GM21526 (cell line): ENCODE data around the gene FHIT.
"Not testable (repeated sequence)": the region's sequence is repeated elsewhere in the genome, so short reads cannot be mapped to it uniquely, and the experiment has no call there.

Experiments used
- ATAC-seq: cut with Tn5 transposase; IDR thresholded peaks from one replicate; pipeline ENCODE4 v1.9.1; 2021; ENCODE audit warnings: moderate library complexity; ENCODE audit not compliant: unreplicated experiment, low FRiP score

The FHIT gene

DNA sequence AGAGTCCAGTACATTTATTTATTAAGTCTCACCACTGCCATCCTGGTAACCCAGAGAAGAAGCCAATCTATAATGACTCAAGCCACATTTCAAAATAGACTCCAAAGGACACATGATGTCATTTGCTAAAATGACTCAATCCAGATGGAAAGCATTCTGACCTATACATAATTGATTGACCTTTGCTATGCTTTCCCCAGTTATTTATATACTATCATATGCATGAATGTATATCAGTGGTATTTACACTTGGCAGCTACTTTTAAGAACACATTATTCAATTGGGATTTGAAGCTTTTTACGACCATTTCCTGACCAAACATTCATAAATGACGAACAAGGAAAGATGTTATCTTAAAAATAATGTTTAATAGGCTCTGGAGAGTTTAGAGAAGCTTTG is 297.2 kb downstream of the FHIT start:
- ATAC-seq = no peak

DNA sequence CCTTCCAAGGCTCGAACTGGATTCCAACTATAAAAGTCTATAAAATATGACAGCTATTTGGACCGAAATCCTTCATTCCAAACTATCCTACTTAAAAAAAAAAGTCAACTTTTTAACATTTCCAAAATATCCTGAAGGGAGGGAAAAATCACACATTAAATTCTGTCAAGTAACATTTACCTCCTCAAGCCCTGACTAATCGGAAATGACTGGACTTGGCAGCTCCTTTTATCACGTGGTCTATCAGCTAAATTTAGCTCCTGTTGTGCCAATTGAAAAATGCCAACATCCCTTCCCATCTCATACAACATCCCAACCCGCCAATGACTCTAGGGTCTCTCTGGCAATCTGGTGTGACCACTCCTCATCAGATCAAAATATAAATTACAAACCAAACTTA is 297.9 kb downstream of the FHIT start:
- ATAC-seq = no peak

GRCh38 chr3:60952055-60952454 is 299.2 kb downstream of the FHIT start:
- ATAC-seq = no peak

GRCh38 chr3:60949146-60949545 is 302.1 kb downstream of the FHIT start:
- no peak for ATAC-seq

GRCh38 chr3:60948488-60948887 is 302.8 kb downstream of the FHIT start:
- no peak for ATAC-seq

- ATAC-seq = no peak
Measured at GRCh38 chr3:60935709-60936108, 315.5 kb downstream of the FHIT start.

DNA sequence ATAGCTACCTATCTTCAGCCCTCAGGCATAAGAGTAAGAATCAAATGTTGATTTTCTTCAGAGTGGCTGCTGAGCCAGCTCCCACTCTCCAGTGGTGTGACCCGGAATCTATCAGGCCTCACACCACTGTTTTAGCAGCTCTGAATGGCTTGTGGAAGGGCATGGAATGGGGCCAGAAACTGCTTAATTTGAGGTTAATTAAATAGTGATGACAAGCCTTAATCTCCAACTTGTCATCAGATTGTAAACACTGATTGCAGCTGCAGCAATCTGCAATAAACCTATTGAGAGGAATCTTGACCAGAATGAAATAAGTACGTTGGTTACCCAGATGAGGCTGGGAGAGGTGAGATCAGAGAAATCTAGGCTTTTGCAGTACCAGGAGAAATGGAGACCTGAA is 317.4 kb downstream of the FHIT start:
- ATAC-seq = no peak

DNA sequence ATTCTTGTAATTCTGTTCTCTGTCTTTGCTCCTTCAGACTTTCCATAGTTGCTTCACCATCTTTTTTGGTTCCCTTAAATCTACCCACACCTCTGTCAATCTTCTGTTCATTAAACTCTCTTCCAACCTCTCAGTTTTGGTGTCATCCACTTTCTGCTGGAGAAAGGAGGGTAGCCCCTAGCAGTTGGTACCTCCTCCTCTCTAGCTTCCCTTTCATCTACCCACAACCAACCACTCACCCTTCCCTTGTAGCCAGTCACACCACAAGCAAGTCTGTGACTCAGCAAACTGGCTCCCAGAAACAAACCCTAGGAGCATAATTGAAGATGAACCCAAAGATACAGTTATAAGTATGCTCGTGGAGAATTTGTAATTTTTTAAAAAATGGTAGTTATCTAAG is 318.6 kb downstream of the FHIT start:
- ATAC-seq = no peak

GRCh38 chr3:60932170-60932569 is 319.1 kb downstream of the FHIT start:
- no peak for ATAC-seq

- peak; percentile 68 for ATAC-seq
Measured at GRCh38 chr3:60931452-60931851, 319.8 kb downstream of the FHIT start.

DNA sequence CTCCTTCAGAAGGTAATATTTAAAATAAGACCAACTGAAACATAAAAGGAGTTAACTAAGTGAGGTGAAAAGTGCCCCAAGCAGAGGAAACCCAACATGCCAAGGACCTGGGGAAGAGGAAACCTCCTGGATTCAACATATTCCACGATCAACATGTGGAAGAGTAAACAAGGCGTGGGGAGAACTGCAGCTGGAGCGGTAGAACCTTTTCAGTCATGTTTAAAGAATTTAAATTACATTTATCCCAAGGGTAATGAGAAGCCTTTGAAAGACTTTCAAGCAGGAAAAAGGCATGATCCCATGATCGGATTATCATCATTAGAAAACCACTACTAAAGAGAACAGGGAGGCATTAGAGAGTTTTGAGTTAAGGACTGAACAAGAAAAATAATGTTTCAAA is 330.7 kb downstream of the FHIT start:
- no peak for ATAC-seq

GRCh38 chr3:60919296-60919695 is 332.0 kb downstream of the FHIT start:
- ATAC-seq = no peak

- no peak for ATAC-seq
Measured at GRCh38 chr3:60917141-60917540, 334.1 kb downstream of the FHIT start.

DNA sequence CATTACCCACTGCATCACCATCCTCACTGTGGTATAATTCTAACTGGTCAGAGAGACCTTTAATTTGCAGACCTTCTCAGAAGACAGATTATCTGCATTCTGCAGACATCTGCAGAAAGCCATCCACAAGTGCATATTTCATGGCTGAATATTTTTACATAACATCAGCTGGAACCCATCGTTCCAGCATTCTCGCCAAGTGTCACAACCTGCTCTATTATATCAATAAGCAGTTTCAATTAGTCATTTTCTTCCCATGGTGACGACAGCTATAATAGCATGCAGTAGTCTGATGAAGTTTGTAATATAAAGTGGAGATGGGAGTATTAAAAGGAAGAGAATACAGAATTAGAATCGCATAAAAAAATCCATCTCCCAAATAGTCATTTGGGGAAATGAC is 334.7 kb downstream of the FHIT start:
- no peak for ATAC-seq

DNA sequence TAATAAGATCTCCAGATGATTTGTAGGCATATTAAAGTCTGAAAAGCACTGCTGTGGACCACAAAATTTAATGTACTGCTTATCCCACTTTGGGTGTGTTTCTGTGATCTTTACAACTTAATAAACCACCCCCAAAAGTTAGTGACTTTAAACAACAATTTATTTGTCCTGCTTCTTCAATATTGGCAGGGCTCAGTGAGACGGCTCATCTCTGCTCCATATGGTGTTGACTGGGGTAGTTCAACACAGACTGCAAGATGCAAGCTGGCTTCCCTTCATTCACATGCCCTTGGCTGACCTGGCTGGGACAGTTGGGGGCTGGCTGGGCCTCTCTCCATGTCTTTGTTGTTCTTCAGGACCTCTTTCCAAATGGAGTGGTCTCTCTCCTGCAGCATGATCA is 337.8 kb downstream of the FHIT start:
- ATAC-seq = no peak

DNA sequence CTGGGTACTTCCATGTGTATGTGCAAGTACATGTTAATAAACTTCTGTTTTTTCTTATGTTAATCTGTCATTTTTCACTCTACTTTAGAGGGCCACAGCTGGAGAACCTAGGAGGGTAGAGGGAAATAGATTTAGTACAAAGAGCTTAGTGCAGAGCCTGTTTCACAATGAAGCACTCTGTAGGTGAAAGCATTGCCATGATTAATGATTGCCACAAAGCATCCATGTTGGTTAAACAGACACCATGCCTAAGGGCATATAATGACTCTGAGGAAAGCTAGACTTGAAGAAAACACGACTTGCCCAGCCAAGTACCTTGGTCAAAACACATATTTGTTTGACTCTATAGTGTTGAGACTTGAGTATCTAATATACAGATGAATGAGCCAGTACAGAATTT is 338.4 kb downstream of the FHIT start:
- no peak for ATAC-seq

DNA sequence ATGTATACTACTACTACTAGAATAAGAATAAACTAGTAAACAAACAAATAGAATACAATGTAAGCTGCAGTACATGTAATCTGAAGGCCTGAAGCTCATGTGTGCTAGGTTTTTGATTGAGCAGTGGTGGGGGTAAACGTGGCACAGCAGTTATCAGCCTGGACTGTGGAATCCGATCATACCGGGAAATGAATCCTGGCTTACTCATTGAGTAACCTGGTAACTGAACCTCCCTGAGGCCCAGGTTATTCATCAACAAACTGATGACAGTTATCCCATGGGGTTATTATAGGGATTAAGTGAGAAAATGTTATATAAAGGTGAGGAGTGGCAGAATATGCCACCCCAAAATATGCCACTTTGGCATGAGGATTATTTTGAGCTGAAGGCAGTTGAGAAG is 339.1 kb downstream of the FHIT start:
- no peak for ATAC-seq

DNA sequence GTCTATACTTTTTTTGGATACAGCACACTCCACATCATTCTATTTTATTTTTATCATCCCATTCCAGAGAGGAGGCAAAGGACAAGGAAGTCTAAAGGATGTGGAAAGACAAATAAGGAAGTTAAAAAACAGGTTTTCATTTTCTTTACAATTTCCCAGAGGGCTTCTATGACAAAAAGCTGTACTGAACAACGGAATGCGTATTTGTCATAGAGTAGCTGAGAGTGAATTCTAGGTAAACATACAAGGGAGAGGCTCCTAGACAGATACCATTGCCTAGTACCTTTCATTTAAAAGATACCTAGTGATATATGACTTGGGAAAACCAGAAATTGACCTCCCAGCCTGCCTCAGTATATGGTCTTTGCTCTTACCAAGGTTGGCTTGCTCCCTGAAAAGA is 341.7 kb downstream of the FHIT start:
- ATAC-seq = no peak

DNA sequence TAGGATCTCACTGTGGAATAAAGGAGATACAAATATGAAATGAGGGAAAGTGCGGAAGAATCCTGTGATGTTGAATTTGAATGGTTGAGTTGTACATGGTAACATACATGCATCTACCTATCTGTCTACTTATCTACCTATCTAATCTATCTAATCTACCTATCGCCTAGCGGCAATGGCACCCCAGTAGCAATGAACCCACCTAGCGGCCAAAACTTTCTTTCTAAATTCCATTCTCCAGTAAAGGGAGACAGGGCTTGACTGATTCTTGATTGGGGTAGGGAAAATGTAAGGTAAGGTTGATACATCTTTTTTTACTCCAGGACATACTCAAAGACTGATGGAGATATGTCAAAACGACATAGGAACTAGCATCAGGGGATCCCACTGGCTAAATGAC is 345.0 kb downstream of the FHIT start:
- no peak for ATAC-seq

- ATAC-seq = no peak
Measured at GRCh38 chr3:60898321-60898720, 352.9 kb downstream of the FHIT start.

DNA sequence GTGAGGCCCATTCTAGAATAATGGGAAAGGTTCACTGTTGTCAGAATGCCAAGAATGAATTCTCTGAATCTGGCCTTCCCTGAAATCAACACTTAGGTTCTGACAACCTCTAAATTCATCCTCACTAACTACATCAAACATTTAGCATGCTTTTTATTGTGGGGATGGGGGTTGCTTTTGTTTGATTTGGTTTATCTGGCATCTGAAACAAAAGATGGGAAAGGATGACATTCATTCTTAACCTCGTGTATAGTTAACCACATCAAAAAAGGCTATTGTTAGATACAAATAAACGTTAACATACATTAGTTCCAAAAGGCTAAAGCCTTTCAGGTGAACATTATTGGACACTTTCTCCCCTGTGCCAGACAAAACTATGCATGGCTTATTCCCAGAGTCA is 357.3 kb downstream of the FHIT start:
- no peak for ATAC-seq

DNA sequence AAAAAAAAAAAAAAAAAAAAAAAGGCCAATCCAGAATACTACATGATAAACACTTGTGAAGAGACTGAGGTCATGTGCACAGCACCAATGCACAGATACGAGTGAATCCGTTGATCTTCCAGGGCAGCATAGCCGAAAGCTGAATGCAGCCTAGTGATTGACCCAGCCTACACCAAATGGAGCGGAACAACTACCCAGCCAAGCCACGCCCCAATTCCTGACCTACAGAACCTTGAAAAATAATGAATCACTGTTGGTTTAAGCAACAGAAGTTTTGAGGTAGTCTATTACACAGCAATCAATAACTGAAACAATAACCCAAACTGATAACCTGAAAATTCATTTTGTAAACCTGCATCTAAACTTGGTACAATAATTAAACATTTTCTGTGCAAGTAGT is 361.0 kb downstream of the FHIT start:
- no peak for ATAC-seq

GRCh38 chr3:60888952-60889351 is 362.3 kb downstream of the FHIT start:
- ATAC-seq = not testable (repeated sequence)

DNA sequence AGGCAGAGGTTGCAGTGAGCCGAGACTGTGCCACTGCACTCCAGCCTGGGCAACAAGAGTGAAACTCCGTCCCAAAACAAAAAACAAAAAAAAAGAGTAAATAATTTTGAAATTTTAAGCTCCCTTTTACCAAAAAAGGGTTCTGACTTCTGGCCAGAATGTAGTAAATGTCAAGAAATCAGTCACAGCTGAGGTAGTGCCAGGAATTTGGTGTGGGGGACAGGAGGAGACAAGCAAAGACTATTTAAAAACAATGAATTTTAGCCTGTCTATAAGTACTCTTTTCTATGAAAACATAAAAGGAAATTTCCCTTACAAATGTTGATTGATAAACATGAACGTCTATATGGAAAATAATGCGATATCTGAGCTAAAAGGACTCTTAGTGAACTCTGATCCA is 363.7 kb downstream of the FHIT start:
- no peak for ATAC-seq
